B cell (primary cell): Measurements from ENCODE around the gene CRISPLD2. TPM values are rescaled to one million over a fixed set of nuclear protein-coding genes. Genes with fewer than 3 reads are reported as not detected.

Source experiments
- ATAC-seq: fragments of 200-7000 bp; cut with Tn5 transposase; one replicate; pipeline ENCODE4 v1.10.0; 2021; ENCODE audit warnings: low read depth, mild to moderate bottlenecking, moderate number of reproducible peaks, moderate library complexity
- CTCF ChIA-PET: fragments of 350-600 bp; sonication (Branson Sonifier 250); formaldehyde crosslinking; loops from one replicate; lab custom pipeline; 2021; ENCODE audit warnings: antibody characterized with exemption, inconsistent platforms; lab: Charles Lee
- POLR2A ChIA-PET: fragments of 350-600 bp; sonication (Branson Sonifier 250); formaldehyde crosslinking; loops from one replicate; lab custom pipeline; 2021; ENCODE audit warnings: antibody characterized with exemption; lab: Charles Lee
- DNase-seq: peaks from one replicate; pipeline ENCODE4 v3.0.0; 2013
- H2AFZ ChIP-seq: 2 replicates; pipeline ENCODE4 v1.6.1; 2012; ENCODE audit warnings: mild to moderate bottlenecking, low read depth, low read length; ENCODE audit not compliant: insufficient read depth, poor library complexity, severe bottlenecking
- H3K27ac ChIP-seq, 2 donors: 1 replicate in 1 of 2; 2 replicates in 1 of 2; pipeline ENCODE4 v1.5.1; 2012 to 2013; ENCODE audit warnings: low read length in 2 of 2, mild to moderate bottlenecking in 2 of 2, moderate library complexity in 1 of 2
- H3K27me3 ChIP-seq, 4 experiments: fragments of 200-600 bp in 1 of 4; sonication (generic) in 1 of 4; replicated peaks in 1 of 4; 1 replicate in 2 of 4; 2 replicates in 2 of 4; pipeline versions ENCODE4 v1.6.1 to v1.7.0; 2013 to 2016; ENCODE audit warnings: low read length in 3 of 4, mild to moderate bottlenecking in 2 of 4, mixed read lengths in 1 of 4, moderate library complexity in 1 of 4; ENCODE audit not compliant: insufficient read depth in 4 of 4, control insufficient read depth in 3 of 4; ENCODE audit errors: control extremely low read depth in 1 of 4
- H3K36me3 ChIP-seq, 2 experiments: replicated peaks in 1 of 2; 1 replicate in 1 of 2; 2 replicates in 1 of 2; pipeline versions ENCODE4 v1.6.1 to v1.7.1; 2013; ENCODE audit warnings: low read length in 1 of 2; ENCODE audit not compliant: insufficient read depth in 2 of 2, control insufficient read depth in 1 of 2; ENCODE audit errors: control extremely low read depth in 1 of 2, extremely low read depth in 1 of 2
- H3K4me1 ChIP-seq, 2 donors: fragments of 200-600 bp in 1 of 2; sonication (generic) in 1 of 2; 1 replicate in 1 of 2; 2 replicates in 1 of 2; pipeline versions ENCODE4 v1.5.1 to v1.6.1; 2013 to 2017; ENCODE audit warnings: low read length in 2 of 2; ENCODE audit not compliant: control insufficient read depth in 2 of 2, insufficient read depth in 2 of 2
- H3K4me2 ChIP-seq: replicated peaks from 2 replicates; pipeline ENCODE3; 2012; ENCODE audit warnings: mild to moderate bottlenecking, low read depth, low read length; ENCODE audit not compliant: poor library complexity, severe bottlenecking
- H3K4me3 ChIP-seq, 5 experiments: fragments of 200-600 bp in 1 of 5; sonication (generic) in 1 of 5; 1 replicate in 3 of 5; 2 replicates in 2 of 5; pipeline versions ENCODE4 v1.5.1 to v1.7.0; 2011 to 2016; ENCODE audit warnings: low read length in 4 of 5, mild to moderate bottlenecking in 4 of 5, low read depth in 2 of 5, control low read depth in 1 of 5, moderate library complexity in 1 of 5; ENCODE audit not compliant: insufficient read depth in 1 of 5; ENCODE audit errors: control extremely low read depth in 1 of 5, extremely low read depth in 1 of 5
- H3K79me2 ChIP-seq: fragments of 200-600 bp; sonication (generic); one replicate; pipeline ENCODE4 v1.6.0; 2016; ENCODE audit warnings: low read length; ENCODE audit not compliant: control insufficient read depth, insufficient read depth
- H3K9ac ChIP-seq: fragments of 200-600 bp; sonication (generic); 2 replicates; pipeline ENCODE4 v1.6.1; 2017; ENCODE audit warnings: mild to moderate bottlenecking, low read length, moderate library complexity
- H3K9me3 ChIP-seq, 3 donors: one replicate each; pipeline versions ENCODE4 v1.6.1 to v1.7.1; 2013; ENCODE audit warnings: low read length in 2 of 3; ENCODE audit not compliant: control insufficient read depth in 2 of 3, insufficient read depth in 1 of 3; ENCODE audit errors: control extremely low read depth in 1 of 3
- H4K20me1 ChIP-seq: 2 replicates; pipeline ENCODE4 v1.6.0; 2012; ENCODE audit warnings: mild to moderate bottlenecking, low read length; ENCODE audit not compliant: insufficient read depth, control insufficient read depth, poor library complexity, severe bottlenecking
- H3K27ac Mint-ChIP-seq: one replicate; pipeline ENCODE4 v1.8.0; 2021; ENCODE audit warnings: mixed read lengths
- H3K27me3 Mint-ChIP-seq: one replicate; pipeline ENCODE4 v1.8.0; 2021; ENCODE audit warnings: mixed read lengths
- H3K4me1 Mint-ChIP-seq: one replicate; pipeline ENCODE4 v1.8.0; 2021; ENCODE audit warnings: mixed read lengths
- H3K4me3 Mint-ChIP-seq: one replicate; pipeline ENCODE4 v1.8.0; 2021; ENCODE audit warnings: mixed read lengths
- H3K9me3 Mint-ChIP-seq: one replicate; pipeline ENCODE4 v1.8.0; 2022; ENCODE audit warnings: mixed read lengths; ENCODE audit not compliant: insufficient read depth
- CTCF ChIP-seq: fragments of 200-600 bp; IDR thresholded peaks from one replicate; pipeline ENCODE4 v1.8.0; 2022; ENCODE audit warnings: antibody characterized with exemption, mild to moderate bottlenecking
- EZH2 ChIP-seq: IDR thresholded peaks from 2 replicates; pipeline ENCODE4 v1.6.1; 2012; ENCODE audit warnings: borderline replicate concordance, low read depth, mild to moderate bottlenecking, moderate library complexity, low read length; ENCODE audit not compliant: insufficient read depth, poor library complexity, severe bottlenecking
- WGBS: methylation state at CpG from one replicate; pipeline ENCODE4 v1.1.5; 2013; ENCODE audit warnings: missing lambda C conversion rate; ENCODE audit not compliant: insufficient coverage; 5-methylcytosine and 5-hydroxymethylcytosine counted together
- intact Hi-C: fragments of 100-400 bp; cut with micrococcal nuclease; formaldehyde crosslinking; loops from one replicate; pipeline ENCODE4 v1.10.0; 2022
- polyA plus RNA-seq: library from polyadenylated mRNA; depleted of rRNA; stranded (reverse); fragments of >200 nt; gene quantifications from 2 replicates; pipeline ENCODE4 v1.2.3, GENCODE V29; 2012
- total RNA-seq, 2 donors: library from RNA; stranded (reverse); fragments of 120-200 nt in 1 of 2; gene quantifications; 1 replicate in 1 of 2; 2 replicates in 1 of 2; pipeline versions ENCODE4 v1.2.3 to v1.2.4, GENCODE V29; 2013 to 2022

The CRISPLD2 gene
- total and polyA plus RNA-seq, 2 donors (not counting 1 experiment from before 2014, with no cell fraction given): 0.25 to 0.37 TPM

GRCh38 chr16:84862804-84863480 lies 43.2 kb downstream of the CRISPLD2 start:
- no peak overlapping the region for H3K9ac ChIP-seq
- peaks cover 5% of the 10 kb centered on the region for H3K9me3 Mint-ChIP-seq
- ATAC-seq (no peak), DNase-seq (no peak)
- ChIA-PET POLR2A (no interaction called here), CTCF (no interaction called here)
- no peaks in the 10 kb centered on the region for H3K79me2 ChIP-seq
- H3K27ac Mint-ChIP-seq: no peak overlapping the region
- H4K20me1 ChIP-seq: no peaks in the 10 kb centered on the region
- no peak overlapping the region for H3K4me2 ChIP-seq
- no peak overlapping the region for H3K4me3 Mint-ChIP-seq
- H2AFZ ChIP-seq: no peak overlapping the region
- intact Hi-C loops: no loop called here
- no peaks in the 10 kb centered on the region for H3K4me1 Mint-ChIP-seq
- 86% methylated on average over 3 of the region's 8 CpGs for WGBS
- H3K36me3 ChIP-seq: no peaks in the 10 kb centered on the region
- no peaks in the 10 kb centered on the region for H3K4me1 ChIP-seq
- H3K27ac ChIP-seq: no peak overlapping the region
- peaks cover 14% of the 10 kb centered on the region for H3K27me3 Mint-ChIP-seq
- H3K27me3 ChIP-seq: peaks cover 0 to 4% (median 0%) of the 10 kb centered on the region in 4 experiments
- peaks cover 0 to 16% (median 2%) of the 10 kb centered on the region in 3 donors for H3K9me3 ChIP-seq
- TF ChIP-seq EZH2 (no peak), CTCF (no peak)
- no peak overlapping the region for H3K4me3 ChIP-seq

- DNase-seq: no peak
- Mint-ChIP-seq H3K4me3 (no peak overlapping the region), H3K9me3 (peaks cover 5% of the 10 kb centered on the region), H3K4me1 (no peaks in the 10 kb centered on the region), H3K27me3 (peaks cover 18% of the 10 kb centered on the region), H3K27ac (no peak overlapping the region)
- Histone ChIP-seq H3K36me3 (no peaks in the 10 kb centered on the region), H3K27me3 (peaks cover 0 to 4% (median 0%) of the 10 kb centered on the region in 4 experiments), H3K4me1 (no peaks in the 10 kb centered on the region), H3K4me2 (no peak overlapping the region), H3K27ac (no peak overlapping the region), H4K20me1 (no peaks in the 10 kb centered on the region), H3K9ac (no peak overlapping the region), H2AFZ (no peak overlapping the region), H3K79me2 (no peaks in the 10 kb centered on the region), H3K9me3 (peaks cover 0 to 16% (median 2%) of the 10 kb centered on the region in 3 donors), H3K4me3 (no peak overlapping the region)
- ChIA-PET CTCF (no interaction called here), POLR2A (no interaction called here)
- 100% methylated on average over 1 of the region's 8 CpGs for WGBS
- intact Hi-C loops: no loop called here
- ATAC-seq: no peak
- TF ChIP-seq EZH2: no peak
- TF ChIP-seq CTCF: no peak
Measured at GRCh38 chr16:84863481-84863814, 43.7 kb downstream of the CRISPLD2 start.
